HG02571 (cell line): Measurements from ENCODE around the gene RABGAP1L.
"Not testable (repeated sequence)": the region's sequence is repeated elsewhere in the genome, so short reads cannot be mapped to it uniquely, and the experiment has no call there.

Experiments
- ATAC-seq: cut with Tn5 transposase; IDR thresholded peaks from one replicate; pipeline ENCODE4 v1.9.1; 2021; ENCODE audit warnings: mild to moderate bottlenecking, moderate library complexity; ENCODE audit not compliant: unreplicated experiment

The RABGAP1L gene

DNA sequence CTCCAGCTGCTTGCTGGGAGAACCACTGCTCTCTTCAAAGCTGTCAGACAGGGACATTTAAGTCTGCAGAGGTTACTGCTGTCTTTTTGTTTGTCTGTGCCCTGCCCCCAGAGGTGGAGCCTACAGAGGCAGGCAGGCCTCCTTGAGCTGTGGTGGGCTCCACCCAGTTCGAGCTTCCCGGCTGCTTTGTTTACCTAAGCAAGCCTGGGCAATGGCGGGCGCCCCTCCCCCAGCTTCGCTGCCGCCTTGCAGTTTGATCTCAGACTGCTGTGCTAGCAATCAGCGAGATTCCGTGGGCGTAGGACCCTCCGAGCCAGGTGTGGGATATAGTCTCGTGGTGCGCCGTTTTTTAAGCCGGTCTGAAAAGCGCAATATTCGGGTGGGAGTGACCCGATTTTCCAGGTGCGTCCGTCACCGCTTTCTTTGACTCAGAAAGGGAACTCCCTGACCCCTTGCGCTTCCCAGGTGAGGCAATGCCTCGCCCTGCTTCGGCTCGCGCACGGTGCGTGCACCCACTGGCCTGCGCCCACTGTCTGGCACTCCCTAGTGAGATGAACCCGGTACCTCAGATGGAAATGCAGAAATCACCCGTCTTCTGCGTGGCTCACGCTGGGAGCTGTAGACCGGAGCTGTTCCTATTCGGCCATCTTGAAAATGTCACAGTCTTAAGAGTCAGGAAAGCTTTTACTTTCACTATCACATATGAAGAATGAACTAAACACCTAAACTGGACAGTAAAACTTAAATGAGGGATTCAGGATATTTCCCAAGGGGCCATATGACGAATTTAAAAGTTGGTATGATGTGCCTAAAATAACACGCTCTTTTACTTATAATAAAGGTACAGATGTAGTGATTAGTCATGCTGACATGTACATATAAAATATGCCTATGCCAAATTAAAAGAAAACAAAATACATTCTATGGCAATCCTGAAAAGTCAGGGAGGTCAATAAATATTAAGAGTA, 689.6 kb downstream of the RABGAP1L start:
- ATAC-seq = not testable (repeated sequence)

DNA sequence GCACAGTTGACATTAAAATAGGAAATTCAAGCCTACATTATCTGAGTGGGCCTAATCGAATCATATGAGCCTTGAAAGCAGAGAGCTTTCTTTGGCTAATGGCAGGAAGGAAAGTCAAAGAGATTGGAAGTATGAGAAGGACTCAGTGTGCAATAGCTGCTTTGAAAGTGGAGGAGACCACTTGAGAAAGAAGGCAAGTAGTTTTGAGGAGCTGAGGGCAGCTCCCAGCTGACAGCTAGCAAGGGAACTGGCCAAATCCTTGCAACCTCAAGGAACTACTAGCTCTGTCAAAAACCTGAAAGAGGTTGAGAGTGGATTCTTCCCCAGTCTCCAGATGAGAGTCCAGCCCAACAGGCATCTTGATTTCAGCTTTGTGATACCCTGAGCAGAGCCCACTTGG, 691.4 kb downstream of the RABGAP1L start:
- no peak for ATAC-seq

DNA sequence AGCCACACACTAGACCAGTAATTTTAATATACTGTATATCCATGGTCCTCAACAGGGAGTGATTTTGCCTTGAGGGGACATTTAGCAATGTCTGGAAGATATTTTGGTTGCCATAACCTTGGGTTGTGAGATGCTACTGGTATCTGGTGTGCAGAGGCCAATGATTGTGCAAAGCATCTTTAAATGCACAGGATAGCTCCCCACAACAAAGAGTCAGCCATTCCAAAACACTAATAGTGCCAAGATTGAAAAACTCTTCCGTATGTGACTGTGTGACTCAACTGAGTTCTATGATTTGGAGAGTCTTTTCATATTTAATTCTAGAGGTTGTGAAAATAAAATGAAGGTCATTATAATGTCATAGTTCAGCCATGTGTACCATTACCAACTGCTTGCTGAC, 699.0 kb downstream of the RABGAP1L start:
- ATAC-seq = no peak

DNA sequence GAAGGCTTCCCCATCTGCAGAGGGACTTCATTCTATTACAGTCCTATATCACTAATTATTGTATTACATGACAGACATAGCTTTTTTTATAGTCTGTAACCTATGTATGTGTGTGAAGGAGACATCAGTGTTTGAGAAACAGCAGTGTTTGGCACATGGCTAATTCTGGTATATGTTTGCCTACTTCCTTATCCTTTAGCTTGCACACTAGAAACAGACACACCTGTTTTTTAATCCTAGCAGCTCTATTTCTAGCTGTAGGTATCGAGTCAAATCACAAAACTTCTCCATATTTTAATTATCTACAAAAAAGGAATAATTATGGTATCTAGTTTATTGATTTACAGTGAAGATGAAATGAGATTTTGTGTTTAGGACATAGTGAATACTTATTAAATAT, 711.0 kb downstream of the RABGAP1L start:
- ATAC-seq = no peak

DNA sequence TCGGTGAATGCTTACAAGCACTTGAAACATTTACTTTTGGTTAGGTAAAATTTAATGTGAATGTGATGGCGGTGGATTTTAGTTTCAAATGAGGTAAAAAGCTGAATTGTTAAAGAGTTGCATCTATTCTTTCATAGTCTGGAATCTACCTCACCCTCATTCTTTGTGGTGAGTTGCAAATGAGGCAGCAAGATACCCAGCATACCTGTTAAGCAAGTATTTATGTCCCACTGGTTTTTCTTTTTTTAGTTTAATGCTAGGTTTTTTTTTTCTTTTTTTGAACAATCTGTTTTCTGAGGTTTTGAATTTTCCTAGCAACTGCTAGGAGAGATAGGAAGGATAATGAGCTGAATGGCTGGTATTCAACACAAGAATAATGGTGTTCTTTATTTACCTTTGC, 712.6 kb downstream of the RABGAP1L start:
- ATAC-seq = no peak

DNA sequence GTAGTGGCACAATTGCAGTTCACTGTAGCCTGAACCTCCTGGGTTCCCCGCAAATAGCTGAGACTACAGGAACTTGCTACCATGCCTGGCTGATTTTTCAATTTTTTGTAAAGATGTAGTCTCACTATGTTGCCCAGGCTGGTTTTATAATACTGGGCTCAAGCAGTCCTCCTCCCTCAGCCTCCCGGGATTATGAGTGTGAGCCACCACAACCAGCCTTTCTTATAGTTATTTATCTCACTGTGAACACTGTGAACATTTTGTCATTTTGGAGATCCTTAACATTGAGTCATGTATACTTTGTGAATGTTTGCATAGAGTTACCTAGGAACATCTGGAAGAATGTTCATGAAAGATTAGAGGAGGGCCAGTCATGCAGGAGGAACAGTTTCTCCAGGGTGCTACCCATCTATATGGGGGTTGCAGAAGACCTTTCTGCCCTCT, 713.3 kb downstream of the RABGAP1L start:
- ATAC-seq = no peak

DNA sequence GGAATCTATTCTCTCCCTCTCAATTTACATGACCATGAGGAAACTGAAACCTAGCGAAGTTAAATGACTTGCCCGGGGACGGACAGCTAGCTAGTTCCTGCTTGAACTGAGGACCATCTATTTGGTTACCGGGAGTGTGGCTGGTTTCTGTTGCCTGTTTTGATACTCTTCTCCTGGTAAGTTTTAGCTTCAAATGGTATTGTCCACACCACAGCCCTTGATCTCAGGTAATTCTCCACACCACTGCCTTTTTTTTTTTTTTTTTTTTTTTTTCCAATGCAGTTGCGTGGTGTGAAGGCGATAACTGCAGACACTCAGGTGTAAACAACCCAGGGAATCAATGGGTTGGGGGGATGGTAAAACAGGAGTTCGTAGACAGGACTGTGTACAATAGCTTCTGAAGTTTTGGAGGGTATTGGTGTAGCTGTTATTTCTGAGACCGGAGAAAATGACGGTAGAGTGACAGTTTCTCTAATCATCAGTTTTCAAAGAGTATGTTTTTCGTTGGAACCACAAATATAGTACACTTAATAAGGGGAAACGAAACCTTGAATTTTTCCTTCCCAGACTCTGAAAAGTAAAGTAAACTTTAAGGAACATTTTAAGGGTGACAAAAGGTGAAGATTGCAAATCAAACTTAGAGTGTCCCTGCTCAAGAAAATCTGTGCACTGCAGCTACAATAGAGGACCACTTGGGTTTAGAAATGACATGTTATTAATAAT, 715.2 kb downstream of the RABGAP1L start:
- no peak for ATAC-seq

DNA sequence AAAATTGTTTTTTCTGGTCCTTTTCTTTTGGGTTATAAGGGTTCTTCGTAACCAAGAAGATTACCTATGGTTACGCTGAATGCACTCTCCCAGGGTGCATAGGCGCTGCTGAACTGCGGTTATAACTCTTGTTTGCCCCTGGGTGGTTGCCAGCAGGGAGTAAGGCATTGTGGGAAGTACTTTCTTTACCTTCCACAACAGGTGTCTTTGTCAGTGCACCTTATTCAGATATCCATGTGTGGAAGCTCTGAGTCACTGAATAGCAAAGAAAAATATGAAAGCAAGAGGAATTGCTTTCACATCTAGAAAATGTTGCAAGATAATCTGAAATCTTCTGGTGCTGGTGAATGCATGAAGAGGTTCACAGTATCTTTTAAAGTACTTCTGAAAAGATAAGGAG, 716.0 kb downstream of the RABGAP1L start:
- no peak for ATAC-seq

DNA sequence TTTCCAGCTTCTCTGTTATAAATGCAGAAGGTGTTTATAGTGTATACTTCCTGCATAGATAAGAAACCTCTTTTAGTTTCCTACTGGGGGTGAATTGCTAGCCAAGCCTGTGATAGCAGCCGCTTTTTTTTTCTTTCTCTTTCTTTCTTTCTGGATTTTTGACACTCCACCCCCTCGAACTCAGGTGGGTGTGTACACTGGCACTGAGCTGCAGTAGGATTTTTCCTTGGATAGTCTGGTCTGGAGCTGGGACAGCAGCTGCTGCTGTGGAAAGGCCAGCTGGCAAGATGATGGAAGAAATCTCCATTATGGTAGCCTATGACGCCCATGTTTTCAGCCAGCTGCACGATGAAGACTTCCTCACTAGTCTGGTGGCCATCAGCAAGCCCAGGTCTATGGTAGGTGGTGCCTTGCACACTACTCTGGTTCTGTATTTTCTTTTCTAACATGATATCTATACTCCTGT, 717.9 kb downstream of the RABGAP1L start:
- no peak for ATAC-seq

DNA sequence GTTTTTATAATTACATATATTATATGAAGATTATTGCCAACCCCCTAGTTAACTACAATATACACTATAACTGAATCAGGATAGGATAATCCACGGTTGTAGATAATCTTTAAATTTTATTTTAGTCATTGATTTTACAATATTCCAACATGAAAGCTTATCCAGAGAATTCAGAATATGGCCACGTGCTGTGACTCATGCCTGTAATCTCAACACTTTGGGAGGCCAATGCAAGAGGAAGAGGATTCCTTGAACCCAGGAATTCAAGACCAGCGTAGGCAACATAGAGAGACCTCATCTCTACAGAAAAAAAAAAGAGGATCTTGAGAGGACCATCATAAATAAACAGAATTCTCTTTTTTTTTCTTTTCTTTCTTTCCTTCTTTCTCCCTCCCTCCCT, 720.9 kb downstream of the RABGAP1L start:
- no peak for ATAC-seq

DNA sequence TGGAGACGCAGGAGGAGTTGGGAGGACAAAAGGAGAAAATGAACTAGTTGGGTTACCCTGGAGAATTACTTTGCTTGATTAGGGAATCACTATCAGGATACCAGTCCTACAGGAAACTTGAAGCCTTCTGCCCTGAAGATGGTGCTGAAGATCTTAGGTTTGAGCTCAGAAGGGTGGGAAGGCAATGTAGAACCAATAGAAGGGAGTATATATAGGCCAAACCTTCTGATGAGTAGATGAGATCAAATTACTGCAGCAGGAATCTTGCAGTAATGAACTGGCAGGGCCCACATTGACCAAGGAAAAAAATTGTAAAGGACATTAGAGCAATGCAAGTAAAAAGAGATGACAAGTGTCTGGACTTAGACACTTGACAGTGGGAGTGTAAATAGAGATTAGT, 724.1 kb downstream of the RABGAP1L start:
- no peak for ATAC-seq

DNA sequence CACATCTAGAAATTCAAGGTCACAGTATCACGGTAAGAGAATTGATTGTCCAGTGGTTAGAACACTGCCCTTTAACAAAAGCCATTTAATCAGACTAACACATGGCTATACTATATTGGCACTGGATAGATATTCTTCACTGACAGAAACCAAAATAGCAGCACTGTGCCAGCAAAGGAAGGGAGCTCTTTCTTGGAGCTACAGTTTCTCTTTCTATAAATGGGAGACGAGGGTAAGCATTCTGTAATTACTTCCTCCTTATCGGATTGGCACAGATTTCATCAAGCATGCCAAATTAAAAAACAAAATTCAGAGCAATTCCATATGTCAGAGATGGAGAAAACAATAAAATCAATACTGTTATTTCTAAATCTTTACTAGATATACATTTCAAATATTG, 724.7 kb downstream of the RABGAP1L start:
- ATAC-seq = no peak

DNA sequence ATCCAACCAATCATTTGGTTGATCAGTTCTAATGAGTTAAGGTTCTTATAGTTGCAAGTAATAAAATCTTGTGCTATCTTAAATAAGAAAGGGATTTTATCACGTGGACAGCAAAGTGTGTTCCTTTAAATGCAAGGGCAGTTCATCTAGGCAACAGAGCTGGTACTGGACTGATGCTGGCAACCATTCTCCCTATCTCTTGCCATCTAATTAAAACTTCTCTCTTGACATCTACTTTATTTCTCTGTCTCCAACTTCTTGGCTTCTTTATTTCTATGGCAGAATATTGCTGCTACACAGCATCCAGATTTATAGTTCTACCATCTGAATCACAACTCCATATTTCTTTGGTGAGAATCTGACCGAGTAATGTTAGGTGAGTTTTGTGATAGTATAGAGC, 725.2 kb downstream of the RABGAP1L start:
- no peak for ATAC-seq

DNA sequence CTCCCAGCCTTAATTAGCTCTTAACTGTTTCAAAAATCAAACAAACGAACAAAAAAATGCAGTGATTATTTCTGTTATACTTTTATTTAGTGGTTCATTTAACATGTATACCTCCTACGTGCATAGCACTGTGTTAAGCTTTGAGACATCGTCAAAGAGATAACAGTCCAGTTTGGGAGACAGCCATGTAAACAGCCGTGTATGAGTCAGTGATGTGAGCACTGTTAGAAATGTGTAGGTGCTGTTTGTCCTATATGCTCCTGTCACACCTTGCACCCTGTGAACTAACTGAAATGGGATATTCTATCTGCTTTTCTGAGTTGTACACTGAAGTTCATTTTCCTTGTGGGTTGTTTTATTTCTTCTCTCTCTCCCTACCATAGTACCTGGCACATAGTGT, 730.7 kb downstream of the RABGAP1L start:
- ATAC-seq = no peak

DNA sequence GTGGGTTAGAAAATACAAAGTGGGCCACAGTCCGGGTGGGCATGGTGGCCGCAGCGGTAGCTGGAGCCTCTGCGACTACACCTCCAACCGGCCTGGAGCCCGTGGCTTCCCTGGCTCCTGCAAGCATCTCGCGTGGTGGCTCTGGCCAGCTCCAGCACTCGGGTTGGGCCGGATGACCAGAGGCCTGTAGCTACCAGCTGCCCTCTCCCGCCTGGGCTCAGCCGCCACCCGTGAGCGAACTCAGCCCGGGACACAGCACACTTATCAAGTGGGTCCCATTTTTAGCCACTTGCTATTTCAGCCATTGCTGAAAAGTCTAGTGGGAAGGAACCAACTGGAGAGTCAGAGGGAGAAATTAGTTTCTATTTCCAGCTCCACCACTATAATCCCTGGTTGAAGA, 732.7 kb downstream of the RABGAP1L start:
- ATAC-seq = no peak

DNA sequence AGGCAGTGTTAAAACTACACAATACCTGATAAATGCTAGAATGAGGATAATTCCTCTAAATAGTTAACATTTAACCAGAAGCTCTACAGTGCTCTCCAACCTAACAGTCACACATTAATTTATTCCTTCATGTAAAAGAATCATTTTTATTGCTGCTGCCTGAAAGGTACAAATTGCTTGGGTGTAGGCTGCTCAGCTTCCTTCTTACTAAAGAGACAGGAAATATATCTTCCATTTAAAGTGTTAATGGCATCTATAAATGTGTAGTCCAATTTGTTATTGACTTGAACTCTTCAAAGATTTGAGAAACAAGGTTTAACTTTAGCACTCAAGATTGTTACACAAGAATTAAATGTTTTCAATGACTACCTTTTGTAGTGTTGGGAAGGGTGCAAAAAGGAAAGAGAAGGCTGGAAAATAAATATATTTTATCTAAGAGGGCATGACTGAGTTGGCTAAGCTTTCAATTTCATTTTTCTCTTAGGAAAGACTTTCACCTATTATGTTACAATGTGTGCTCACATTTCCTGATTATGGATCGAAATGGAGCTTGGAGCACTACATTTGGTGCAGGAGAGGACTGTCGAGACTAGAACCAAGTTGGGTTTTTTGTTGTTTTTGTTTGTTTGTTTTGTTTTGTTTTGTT, 734.9 kb downstream of the RABGAP1L start:
- no peak for ATAC-seq

DNA sequence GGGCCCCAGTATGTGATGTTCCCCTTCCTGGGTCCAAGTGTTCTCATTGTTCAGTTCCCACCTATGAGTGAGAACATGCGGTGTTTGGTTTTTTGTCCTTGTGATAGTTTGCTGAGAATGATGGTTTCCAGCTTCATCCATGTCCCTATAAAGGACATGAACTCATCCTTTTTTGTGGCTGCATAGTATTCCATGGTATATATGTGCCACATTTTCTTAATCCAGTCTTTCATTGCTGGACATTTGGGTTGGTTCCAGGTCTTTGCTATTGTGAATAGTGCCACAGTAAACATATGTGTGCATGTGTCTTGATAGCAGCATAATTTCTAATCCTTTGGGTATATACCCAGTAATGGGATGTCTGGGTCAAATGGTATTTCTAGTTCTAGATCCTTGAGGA, 736.3 kb downstream of the RABGAP1L start:
- ATAC-seq = not testable (repeated sequence)

DNA sequence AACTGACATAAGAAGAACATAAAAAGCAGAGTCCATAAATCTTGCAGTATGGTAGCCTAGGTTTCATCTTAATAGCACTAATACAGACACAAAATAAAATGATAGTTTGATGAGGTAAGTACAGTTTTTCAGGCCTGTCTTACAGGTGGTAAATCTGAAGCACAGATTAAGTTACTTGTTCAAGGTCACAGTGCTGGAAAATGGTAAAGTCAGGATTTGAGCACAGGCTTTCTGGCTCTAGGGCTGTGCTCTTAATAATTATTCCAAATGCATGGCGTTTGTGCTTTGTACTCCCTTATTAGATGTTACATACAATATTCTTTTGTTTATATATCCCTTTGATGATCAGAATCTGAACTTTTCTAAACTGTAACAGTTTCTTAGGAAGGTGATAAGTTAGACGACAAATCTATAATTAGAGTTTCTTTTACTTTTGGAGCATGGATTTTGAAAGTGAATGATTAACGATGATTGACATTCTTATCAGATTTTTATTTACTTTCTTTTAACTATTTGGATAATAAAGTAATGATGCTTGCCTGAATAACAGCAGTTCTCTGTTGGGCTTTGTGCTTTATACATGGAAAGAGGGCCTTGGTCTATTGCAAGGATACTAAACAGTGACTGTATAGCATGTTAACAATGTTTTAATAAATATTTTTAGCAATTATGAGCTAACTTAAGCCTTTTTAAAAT, 738.9 kb downstream of the RABGAP1L start:
- ATAC-seq = no peak

DNA sequence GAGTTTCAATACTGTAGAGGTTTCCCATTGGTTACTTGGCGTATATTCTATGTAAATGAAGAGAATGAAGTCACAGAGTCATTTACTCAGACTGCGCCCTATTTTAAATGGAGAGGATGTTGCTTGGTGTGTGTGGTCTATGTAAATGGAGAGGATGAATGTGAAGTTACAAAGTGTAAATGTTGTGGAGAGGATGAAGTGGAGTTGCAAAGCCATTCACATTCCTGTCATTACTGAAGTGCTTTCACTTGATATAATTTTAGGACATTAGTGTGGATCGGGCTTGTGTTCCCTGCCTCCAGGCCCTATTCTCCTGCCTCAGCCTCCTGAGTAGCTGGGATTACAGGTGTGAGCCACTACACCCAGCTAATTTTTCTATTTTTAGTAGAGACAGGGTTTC, 741.0 kb downstream of the RABGAP1L start:
- ATAC-seq = no peak

DNA sequence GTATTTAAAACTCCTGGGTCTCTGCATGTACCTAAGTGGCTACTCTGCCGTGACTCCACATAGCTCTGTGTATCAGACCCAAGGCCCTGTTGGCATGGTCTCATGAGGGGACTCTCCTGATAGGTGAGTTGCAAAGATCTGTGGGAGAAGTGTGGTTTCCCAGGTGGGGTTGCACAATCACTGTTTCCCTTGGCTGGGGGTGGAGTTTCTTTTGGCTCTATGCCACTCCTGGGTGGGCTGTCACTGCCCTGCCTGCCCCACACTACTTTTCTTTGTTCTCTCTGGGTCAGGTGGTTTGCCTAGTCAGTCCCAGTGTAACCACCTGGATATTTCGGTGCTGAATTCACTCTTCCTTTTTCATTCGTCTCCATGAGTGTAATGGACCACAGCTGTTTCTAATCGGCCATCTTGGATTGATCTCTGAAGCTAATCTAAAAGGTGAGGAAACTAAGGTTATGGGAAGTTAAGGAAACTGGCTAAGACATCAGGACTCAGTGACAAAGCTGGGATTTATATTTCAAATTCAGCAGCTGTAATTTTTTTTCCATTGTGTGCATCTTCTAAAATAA, 743.3 kb downstream of the RABGAP1L start:
- no peak for ATAC-seq

DNA sequence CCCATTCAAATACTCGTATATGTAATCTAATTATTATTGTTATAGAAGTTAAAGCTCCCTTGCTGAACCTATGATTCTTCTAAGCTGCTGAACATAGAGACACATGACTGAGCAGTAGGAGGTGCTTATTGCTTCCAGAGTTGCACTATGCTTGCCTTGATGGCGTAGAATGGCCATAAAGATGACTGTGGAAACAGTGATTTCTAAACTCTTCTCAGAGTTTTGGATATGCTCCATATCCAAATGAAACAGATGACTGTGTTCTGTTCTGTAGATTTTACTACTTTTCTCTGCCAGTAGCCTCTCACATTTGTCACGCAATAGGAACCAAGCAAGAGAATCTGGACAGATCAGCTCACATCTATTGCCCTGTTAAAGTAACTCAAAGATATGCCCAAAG, 752.3 kb downstream of the RABGAP1L start:
- no peak for ATAC-seq
